ENCODE data around the gene RFLNA.

- TF ChIP-seq, protein P1, sequence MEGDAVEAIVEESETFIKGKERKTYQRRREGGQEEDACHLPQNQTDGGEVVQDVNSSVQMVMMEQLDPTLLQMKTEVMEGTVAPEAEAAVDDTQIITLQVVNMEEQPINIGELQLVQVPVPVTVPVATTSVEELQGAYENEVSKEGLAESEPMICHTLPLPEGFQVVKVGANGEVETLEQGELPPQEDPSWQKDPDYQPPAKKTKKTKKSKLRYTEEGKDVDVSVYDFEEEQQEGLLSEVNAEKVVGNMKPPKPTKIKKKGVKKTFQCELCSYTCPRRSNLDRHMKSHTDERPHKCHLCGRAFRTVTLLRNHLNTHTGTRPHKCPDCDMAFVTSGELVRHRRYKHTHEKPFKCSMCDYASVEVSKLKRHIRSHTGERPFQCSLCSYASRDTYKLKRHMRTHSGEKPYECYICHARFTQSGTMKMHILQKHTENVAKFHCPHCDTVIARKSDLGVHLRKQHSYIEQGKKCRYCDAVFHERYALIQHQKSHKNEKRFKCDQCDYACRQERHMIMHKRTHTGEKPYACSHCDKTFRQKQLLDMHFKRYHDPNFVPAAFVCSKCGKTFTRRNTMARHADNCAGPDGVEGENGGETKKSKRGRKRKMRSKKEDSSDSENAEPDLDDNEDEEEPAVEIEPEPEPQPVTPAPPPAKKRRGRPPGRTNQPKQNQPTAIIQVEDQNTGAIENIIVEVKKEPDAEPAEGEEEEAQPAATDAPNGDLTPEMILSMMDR (IDR thresholded peaks at IDR 0.05; ENCODE audit: low read length) = no peak
- TF ChIP-seq EZH2 (optimal IDR thresholded peaks at IDR 0.05; ENCODE audit: low read depth, low read length) = no peak
Observed at GRCh38 chr12:124251186-124251585, 43.7 kb upstream of the RFLNA start.
